ENCODE data around the gene USP27X. TPM values are rescaled to one million over a fixed set of nuclear protein-coding genes. Genes with fewer than 3 reads are reported as not detected.

Gene USP27X
- total RNA-seq, 2 donors from 2014 or later = 1.0 to 2.4 TPM

DNA sequence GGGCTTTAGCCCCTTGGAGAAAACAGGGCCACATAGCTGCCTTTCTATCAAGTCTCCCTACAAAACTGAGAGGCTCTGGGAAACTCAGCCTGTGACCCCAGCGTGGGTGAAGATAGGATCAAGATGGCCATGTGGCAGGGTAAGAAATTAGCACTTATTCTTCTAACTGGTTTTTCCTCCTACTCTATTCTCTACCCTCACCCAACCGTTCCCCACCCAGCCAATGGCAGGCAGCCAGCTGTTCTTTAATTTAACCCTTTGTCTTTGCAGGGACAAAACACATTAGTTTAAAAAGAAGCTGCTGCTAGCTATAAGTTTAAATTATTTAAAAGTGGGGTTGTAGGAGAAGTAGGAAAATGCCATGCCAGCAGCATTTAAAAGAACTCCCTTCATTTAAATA, 45.9 kb downstream of the USP27X start:
- H3K27ac ChIP-seq = no peak overlapping the region
- H3K9me3 ChIP-seq = no peaks in the 10 kb centered on the region
- TF ChIP-seq, protein P1, sequence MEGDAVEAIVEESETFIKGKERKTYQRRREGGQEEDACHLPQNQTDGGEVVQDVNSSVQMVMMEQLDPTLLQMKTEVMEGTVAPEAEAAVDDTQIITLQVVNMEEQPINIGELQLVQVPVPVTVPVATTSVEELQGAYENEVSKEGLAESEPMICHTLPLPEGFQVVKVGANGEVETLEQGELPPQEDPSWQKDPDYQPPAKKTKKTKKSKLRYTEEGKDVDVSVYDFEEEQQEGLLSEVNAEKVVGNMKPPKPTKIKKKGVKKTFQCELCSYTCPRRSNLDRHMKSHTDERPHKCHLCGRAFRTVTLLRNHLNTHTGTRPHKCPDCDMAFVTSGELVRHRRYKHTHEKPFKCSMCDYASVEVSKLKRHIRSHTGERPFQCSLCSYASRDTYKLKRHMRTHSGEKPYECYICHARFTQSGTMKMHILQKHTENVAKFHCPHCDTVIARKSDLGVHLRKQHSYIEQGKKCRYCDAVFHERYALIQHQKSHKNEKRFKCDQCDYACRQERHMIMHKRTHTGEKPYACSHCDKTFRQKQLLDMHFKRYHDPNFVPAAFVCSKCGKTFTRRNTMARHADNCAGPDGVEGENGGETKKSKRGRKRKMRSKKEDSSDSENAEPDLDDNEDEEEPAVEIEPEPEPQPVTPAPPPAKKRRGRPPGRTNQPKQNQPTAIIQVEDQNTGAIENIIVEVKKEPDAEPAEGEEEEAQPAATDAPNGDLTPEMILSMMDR (IDR thresholded peaks at IDR 0.05) = no peak
- H3K27me3 ChIP-seq = no peaks in the 10 kb centered on the region
- no peak overlapping the region for H3K4me3 ChIP-seq
- H3K36me3 ChIP-seq = no peaks in the 10 kb centered on the region
- peaks cover 0 to under 1% of the 10 kb centered on the region in 2 donors for H3K4me1 ChIP-seq
- no peak for DNase-seq (ENCODE audit: low spot score)

DNA sequence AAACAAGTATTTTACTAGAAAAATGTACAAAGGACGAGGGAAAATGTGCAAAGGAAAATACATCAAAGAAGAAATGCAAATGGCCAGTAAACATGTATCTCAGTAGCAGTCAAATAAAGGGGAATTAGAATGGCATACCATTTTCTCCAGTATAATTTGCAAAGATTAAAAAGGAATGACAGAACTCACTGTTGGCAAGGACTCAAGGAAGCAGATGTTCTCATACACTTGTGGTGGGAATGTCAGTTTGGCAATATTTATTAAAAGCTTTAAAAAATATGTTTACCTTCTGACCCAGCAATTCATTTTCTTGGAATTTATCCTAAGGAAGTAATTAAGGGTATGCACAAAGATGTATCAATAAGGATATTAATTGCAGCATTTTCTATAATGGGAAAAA, 50.8 kb downstream of the USP27X start:
- TF ChIP-seq, protein P1 (IDR thresholded peaks at IDR 0.05) = no peak
- Histone ChIP-seq H3K9me3 (no peaks in the 10 kb centered on the region), H3K36me3 (no peaks in the 10 kb centered on the region), H3K27ac (no peak overlapping the region), H3K27me3 (no peaks in the 10 kb centered on the region), H3K4me1 (no peaks in the 10 kb centered on the region), H3K4me3 (no peak overlapping the region)
- no peak for DNase-seq (ENCODE audit: low spot score)

Other genes with a start within 250 kb of the USP27X start
- not detected for gene PAGE1, start 183.5 kb upstream of the USP27X start, total RNA-seq
- gene PAGE4, start 50.2 kb upstream of the USP27X start, total RNA-seq = not detected
- 1 to 10 TPM; 1.9 to 3.1 TPM for gene CLCN5, start 43.1 kb downstream of the USP27X start, total RNA-seq

Measured in right atrium auricular region (tissue), 2 donors.